Activated effector memory CD4-positive, alpha-beta T cell treated with anti-CD3 and anti-CD28 coated beads, Interleukin-2, amount 50 U/mL, for 16 hours (primary cell): ENCODE measurements around the gene GPATCH2L.

Experiments
- DNase-seq: peaks from one replicate; pipeline ENCODE4 v3.0.0-alpha.2; 2020

Gene GPATCH2L

DNA sequence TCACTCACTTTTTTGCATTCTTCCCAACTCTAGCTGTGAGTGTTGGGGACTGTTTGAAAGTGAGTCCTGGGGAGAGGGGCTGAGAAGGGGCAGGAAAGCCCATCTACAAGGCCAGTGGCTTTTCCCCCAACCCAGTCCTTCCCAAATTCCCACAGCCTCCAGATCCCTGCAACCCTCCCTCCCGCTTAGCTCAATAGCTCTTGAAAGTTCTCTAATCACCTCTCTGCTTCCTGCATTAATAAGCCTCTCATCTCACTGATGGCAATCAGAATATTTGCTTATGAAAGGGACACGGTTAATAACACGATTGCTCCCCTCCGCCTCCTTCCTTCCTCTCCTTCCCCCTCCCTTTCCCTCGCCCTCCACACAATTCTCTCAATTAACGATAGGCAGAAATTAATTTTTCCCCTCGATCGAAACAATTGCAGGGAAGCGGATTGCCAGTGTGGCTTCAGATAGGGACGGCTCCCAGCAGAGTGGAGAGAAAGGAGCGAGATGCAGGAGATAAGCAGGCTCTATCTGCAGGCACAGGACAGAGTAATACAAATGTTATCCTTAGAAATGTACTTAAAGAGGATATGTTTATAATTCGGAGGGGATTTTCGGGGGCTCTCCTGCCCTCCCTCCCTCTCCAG is 15.1 kb upstream of the GPATCH2L start:
- DNase-seq: no peak

DNA sequence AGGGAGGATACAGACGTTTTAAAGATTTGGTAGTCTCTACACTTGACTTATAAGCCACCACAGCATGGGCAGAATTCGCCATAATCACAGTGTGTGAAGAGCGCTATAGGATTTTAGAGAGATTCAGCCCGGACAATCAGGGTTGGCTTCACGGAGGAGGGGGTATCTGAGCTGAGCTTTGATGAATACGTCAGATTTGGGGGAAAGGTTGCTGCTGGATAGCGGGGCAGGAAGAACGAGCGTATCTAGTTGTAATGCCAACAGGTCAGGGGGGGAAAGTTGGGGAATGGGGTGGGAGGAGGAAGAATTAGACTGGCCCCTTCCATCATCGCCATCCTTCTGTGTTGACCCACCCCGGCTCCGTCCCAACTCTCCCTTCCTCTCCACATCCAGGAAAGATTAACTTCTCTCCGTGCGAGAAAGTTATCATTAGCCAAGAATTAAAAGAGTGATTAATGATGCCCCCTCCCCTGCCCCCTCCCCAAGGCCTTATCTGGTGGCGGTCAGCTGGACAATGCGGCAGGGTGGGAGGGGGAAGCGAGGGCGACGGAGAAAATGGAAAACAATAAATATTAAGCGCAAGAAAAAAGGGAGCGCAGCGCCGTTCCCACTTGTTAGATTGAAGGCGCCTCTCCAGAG is 13.5 kb upstream of the GPATCH2L start:
- DNase-seq: no peak

DNA sequence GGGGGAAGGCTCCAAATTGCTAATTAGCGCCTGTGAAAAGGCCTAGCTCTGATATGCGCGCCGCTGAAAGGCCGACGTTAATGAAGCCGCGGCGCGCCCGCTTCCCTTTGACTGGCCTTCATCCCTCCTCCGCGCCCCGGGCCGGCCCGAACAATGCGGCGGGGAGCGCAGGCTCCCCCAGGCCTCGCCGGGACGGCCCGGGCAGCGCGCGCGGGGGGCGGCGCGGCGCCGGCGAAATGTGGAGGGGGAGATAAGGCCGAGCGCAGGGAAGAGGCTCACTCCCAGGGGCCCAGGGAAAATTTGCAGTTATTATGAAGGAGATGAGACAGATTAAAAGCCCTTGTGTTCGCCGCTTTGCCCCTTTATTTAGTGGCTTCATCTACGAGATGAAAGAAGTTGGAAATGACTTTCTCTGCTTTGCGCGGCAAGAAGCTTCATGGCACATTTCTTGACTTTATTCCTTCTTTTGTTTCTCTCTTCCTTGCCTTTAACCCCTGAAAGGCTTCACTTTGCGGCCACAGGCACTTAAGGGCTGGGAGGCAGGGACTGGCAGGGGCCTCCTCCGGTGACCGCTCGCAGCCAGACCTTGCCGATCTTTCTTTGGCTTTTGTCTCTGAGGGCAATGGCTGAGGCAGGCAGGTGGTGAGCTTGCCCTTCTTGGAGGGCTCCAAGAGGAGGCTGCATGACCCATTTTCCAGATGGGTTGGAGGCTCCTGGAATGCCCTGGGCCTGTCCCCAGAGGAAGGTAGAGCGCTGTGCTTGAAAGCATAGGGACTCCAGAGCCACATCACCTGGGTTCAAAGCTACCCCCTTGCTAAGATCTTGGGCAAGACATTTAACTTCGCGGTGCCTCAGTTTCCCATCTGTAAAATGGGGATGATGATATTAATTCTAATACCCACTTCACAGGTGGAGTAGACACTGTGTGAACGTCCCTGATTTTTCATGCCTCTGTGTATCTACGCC is 12.7 kb upstream of the GPATCH2L start:
- DNase-seq: no peak

- no peak for DNase-seq
Measured at GRCh38 chr14:76143642-76144041, 8.1 kb upstream of the GPATCH2L start.

DNA sequence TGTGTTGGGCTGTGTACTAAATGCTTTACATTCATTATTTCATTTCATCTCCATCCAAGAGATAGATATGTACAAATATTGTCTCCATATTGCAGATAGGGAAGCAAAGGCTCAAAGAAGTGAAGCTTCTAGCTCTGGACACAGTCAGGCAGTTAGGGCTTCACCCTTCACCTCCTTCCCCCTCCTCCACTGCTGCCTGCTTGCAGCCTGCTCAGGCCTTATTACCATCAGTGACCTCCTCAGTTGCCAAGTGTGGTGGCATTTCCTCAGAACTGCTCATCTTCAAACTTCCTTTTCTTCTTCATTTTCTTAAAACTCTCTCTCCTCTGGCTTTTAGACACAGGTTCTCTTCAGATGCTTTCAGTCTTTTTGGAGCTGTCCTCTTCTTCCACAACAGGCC is 4.7 kb upstream of the GPATCH2L start:
- no peak for DNase-seq

- DNase-seq: no peak
Measured at GRCh38 chr14:76149196-76149595, 2.5 kb upstream of the GPATCH2L start.

- DNase-seq: peak; percentile 89
Measured at GRCh38 chr14:76152333-76152681, 585 bp downstream of the GPATCH2L start.

DNA sequence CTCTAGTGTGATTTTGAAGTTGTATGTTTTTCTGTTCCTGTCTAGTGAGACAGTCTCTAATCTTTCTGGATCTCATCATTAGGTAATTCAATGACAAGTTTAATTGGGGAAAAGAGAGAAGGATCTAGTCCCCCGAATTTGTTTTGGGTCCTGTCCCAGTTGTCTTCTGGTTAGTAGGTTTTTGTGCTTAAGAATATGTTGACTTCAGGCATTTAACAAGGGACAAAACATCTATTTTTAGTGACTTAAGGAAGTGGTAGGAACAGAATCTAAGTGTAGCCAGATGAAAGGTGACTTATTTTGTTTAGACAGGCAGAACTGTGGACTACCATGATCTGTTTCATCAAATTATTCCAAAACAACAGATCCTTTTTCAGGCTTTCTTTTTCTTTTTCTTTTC is 2.2 kb downstream of the GPATCH2L start:
- DNase-seq: no peak

GRCh38 chr14:76154539-76155126 is 2.9 kb downstream of the GPATCH2L start:
- no peak for DNase-seq

DNA sequence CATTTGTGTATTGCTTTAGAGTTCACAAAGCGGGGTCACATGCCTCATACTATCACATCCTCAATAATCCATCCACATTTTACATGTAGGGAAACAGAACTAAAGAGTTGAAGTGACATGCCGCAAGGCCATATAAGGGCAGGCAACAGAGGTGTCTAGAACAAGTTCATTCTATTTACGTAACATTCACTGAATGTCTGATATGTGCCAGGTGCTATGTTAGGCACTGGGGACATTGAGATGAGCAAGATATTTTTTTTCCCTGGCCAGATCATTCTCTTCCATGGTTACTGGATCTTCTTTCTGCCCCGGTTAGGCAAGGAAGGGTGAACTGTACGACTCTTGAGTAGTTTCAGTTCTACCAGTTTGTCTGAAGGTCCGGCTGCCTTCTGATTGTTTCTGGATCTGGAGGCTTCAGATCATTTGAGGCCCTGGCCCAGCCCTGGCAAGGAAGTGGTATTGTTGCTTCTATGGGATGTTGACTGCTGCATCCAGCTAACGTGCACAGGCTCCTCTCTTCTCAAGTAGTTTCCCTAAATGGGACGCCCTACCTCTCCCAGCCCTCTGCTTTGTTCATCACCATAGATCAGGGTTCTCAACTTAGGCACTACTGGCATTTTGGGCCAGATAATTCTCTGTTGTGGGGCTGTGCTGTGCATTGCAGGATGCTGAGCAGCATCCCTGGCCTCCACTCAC is 12.1 kb downstream of the GPATCH2L start:
- no peak for DNase-seq

DNA sequence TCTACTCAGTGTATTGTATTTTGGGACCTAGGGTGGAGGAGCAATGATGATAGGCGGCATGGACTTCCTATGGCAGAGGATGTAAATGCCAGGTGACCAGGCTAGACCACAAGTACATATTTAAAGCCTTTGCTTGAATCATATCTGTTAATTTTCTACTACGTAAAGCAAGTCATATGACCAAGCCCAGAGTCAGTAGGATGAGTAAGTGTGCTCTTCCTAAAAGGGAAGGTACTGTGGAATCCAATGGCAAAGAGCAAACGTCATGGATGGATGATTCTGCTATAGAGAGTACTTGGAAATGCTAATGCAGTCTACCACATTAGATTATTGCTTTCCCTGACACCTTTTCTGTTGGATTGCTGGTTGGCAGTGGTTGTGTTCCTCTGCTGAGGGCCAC is 16.8 kb downstream of the GPATCH2L start:
- DNase-seq: no peak

DNA sequence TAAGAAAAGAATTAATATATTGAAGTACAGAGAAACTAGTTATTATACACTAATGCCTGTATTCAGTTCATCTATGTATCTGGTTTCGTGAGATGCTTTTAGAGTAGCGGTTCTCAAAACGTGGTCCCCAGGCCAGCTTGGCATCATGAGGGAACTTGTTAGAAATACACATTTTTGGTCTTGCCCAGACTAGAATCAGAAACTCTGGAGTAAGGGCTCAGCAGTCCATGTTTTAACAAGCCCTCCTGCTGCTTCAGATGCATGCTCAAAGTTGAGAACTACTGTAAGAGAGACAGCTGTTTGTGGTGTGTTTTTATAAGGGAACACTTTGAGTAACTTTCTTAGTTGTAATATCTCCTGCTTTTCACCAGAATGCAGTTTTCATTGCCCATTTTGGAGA is 18.1 kb downstream of the GPATCH2L start:
- DNase-seq: no peak

GRCh38 chr14:76174982-76175381 is 23.3 kb downstream of the GPATCH2L start:
- no peak for DNase-seq

DNA sequence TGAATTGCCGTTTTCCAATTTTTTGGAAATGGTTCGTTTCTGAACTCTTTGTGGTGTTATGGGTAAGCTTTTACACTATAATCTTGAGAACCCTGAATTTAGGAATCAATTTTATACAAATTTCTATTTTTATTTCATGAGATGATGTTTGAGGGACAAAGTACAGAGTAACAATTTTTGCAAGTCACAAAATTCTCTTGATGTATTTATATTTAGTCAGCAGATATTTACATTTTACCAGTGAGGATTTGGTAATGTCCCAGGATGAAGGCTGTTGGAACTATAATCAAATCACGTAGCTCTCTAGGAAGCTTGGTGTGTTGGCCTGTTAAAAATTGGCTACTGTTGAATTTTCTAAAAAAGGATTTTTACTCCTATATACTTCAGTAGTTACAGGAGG is 24.2 kb downstream of the GPATCH2L start:
- DNase-seq: no peak

DNA sequence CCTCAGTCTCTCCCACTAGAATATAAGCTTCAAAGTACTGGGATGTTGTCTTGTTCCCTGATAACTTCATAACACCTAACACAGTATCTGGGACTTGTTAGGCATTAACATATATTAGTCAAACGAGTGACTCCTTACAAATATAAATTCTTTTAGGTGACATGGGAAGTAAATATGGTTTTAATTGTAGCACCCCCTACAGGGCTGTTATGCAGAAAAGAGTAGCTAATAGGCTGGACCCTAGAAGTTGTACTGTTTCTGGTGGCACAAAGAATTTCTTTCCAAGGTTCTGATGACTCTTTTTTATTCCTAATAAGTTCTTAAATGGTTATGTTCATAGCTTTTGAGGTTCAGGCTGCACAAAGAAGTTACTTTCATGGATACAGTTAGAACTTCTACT is 29.8 kb downstream of the GPATCH2L start:
- no peak for DNase-seq

- no peak for DNase-seq
Measured at GRCh38 chr14:76186308-76187027, 34.7 kb downstream of the GPATCH2L start.

GRCh38 chr14:76191297-76191696 is 39.6 kb downstream of the GPATCH2L start:
- DNase-seq: no peak

- no peak for DNase-seq
Measured at GRCh38 chr14:76193696-76194095, 42.0 kb downstream of the GPATCH2L start.

DNA sequence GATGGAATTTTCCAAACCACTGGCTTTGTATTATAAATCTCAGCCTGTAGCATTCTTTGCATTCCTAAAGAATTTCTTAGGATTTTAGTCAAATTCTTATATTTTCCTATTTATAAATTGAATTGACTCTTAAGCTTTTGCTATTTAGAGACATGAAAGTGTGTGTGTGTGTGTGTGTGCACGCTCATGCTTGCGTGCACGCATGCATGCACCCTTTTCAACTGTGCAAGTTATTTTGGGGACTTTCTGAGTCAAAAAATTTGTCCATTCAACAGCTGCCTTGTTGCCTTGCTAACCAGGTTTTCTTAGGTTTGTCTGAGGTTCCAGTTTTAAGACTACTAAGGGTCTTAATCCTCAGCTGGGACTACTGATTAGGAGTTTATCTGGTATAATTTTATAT is 42.6 kb downstream of the GPATCH2L start:
- no peak for DNase-seq

- no peak for DNase-seq
Measured at GRCh38 chr14:76195003-76195402, 43.3 kb downstream of the GPATCH2L start.

- no peak for DNase-seq
Measured at GRCh38 chr14:76196980-76197695, 45.4 kb downstream of the GPATCH2L start.

GRCh38 chr14:76201162-76201561 is 49.4 kb downstream of the GPATCH2L start:
- DNase-seq: no peak
